ENCODE results near the gene TRIM6.
A peak's percentile ranks its signal among the peaks of the same experiment; 100 is the strongest.

Gene TRIM6, protein sequence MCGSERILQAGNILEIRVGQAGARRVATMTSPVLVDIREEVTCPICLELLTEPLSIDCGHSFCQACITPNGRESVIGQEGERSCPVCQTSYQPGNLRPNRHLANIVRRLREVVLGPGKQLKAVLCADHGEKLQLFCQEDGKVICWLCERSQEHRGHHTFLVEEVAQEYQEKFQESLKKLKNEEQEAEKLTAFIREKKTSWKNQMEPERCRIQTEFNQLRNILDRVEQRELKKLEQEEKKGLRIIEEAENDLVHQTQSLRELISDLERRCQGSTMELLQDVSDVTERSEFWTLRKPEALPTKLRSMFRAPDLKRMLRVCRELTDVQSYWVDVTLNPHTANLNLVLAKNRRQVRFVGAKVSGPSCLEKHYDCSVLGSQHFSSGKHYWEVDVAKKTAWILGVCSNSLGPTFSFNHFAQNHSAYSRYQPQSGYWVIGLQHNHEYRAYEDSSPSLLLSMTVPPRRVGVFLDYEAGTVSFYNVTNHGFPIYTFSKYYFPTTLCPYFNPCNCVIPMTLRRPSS

DNA sequence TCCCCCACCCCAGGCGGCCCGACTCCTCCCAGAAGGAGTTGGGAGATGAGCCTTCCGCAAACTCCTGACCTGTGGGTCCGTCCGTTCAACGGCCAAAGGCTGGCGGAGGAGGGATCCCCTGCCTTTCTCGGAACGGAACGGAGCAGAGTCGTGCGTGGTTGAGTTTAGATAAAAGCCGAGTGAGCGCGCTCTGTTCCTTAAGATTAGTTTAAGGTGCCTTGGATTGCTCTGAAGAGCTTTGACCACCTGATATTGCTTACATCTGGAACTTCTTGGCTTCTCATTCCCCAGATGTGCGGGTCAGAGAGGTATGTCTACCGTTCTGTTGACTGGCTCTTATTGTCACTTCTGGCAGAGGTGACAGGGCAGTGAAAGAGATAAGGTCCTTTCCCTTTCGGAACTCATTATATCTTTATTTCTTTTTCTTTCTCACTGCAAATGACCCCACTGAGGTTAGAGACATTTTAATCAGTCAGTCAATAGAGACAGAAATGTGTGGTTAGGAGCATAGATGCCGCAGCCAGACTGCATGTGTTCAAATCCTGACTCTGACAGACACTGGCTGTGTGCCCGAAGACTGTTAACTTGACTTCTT lies at the start of gene TRIM6:
TSS of gene TRIM6 (plus strand) at position 31 of the 595 bp plus-strand sequence. CDS start at position 292, 261 bp downstream.
- H3K27ac ChIP-seq = no peak within 1 kb of the TSS

DNA sequence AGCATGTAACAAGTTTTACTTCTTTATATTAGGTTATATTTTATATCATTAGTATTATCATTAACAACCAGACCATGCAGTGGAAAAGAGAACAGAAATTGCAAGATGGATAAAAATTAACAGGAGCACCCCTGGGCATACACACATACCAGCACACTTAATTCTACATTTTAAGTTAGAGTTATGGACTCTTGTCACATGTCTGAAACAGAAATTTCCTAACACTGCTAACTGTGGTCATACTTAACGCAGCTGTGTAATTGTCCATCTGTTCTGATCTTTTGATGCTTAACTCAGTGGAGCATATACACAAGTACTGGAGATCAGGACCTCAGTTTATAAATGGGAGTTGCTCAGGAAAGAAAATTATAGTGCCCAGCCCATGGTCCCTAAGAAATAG lies 48.5 kb upstream of the TRIM6 start:
- Histone ChIP-seq H3K27ac (no peak overlapping the region), H2AFZ (no peak overlapping the region), H3K36me3 (ENCODE audit: control insufficient read depth, insufficient read depth, low read length) (no peaks in the 10 kb centered on the region), H3K4me1 (no peaks in the 10 kb centered on the region), H3K4me3 (ENCODE audit: low read depth, low read length) (no peak overlapping the region), H3K9ac (no peak overlapping the region), H3K79me2 (no peaks in the 10 kb centered on the region), H3K9me3 (ENCODE audit: control insufficient read depth, low read length) (no peaks in the 10 kb centered on the region), H3K4me2 (ENCODE audit: low read length) (no peak overlapping the region), H3K27me3 (ENCODE audit: control insufficient read depth, insufficient read depth, low read length) (no peaks in the 10 kb centered on the region)
- TF ChIP-seq, protein P1, sequence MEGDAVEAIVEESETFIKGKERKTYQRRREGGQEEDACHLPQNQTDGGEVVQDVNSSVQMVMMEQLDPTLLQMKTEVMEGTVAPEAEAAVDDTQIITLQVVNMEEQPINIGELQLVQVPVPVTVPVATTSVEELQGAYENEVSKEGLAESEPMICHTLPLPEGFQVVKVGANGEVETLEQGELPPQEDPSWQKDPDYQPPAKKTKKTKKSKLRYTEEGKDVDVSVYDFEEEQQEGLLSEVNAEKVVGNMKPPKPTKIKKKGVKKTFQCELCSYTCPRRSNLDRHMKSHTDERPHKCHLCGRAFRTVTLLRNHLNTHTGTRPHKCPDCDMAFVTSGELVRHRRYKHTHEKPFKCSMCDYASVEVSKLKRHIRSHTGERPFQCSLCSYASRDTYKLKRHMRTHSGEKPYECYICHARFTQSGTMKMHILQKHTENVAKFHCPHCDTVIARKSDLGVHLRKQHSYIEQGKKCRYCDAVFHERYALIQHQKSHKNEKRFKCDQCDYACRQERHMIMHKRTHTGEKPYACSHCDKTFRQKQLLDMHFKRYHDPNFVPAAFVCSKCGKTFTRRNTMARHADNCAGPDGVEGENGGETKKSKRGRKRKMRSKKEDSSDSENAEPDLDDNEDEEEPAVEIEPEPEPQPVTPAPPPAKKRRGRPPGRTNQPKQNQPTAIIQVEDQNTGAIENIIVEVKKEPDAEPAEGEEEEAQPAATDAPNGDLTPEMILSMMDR (IDR thresholded peaks at IDR 0.05) = no peak

More for the DNA sequence above, at the start of gene TRIM6:
- Histone ChIP-seq H3K36me3 (ENCODE audit: control insufficient read depth, insufficient read depth, low read length) (no peaks in the 10 kb centered on the region), H3K4me1 (no peaks in the 10 kb centered on the region), H2AFZ (peak within 1 kb of the TSS; percentile 79), H3K4me3 (ENCODE audit: low read depth, low read length) (peak within 1 kb of the TSS; percentile 41), H3K4me2 (ENCODE audit: low read length) (peak within 1 kb of the TSS; percentile 74), H3K9me3 (ENCODE audit: control insufficient read depth, low read length) (no peaks in the 10 kb centered on the region), H3K27me3 (ENCODE audit: control insufficient read depth, insufficient read depth, low read length) (no peaks in the 10 kb centered on the region), H3K9ac (no peak within 1 kb of the TSS), H3K79me2 (no peaks in the 10 kb centered on the region)
- TF ChIP-seq, protein P1 (IDR thresholded peaks at IDR 0.05) = no peak

DNA sequence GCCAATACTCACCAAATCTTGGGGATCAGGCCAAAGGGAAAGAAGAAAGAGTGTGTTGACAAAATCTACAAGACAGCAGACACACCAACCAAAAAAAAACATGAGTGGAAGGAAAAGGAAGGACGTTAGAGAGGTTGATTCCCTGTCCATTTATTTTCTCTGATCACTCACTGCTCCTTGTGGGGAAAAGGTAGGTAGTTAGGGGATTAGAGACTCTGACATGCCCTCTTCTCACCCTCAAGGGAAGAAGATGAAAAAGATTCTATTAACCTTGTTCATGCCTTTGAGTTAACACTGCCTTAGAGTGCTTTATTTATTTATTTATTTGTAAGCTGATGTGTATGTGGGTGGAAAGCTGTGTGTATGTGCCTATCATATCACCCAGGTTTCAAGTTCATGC lies 48.0 kb upstream of the TRIM6 start, which contains the start of gene OR52H1:
TSS of gene OR52H1 (minus strand) at position 101 of the 400 bp plus-strand sequence. CDS start 3,035 bp downstream, outside the sequence.
- no peaks in the 10 kb centered on the region for H3K9me3 ChIP-seq (ENCODE audit: control insufficient read depth, low read length)
- H3K36me3 ChIP-seq (ENCODE audit: control insufficient read depth, insufficient read depth, low read length) = no peaks in the 10 kb centered on the region
- H2AFZ ChIP-seq = no peak within 1 kb of the TSS
- no peak within 1 kb of the TSS for H3K9ac ChIP-seq
- H3K4me3 ChIP-seq (ENCODE audit: low read depth, low read length) = no peak within 1 kb of the TSS
- no peaks in the 10 kb centered on the region for H3K79me2 ChIP-seq
- no peak within 1 kb of the TSS for H3K4me2 ChIP-seq (ENCODE audit: low read length)
- H3K4me1 ChIP-seq = no peaks in the 10 kb centered on the region
- no peaks in the 10 kb centered on the region for H3K27me3 ChIP-seq (ENCODE audit: control insufficient read depth, insufficient read depth, low read length)
- TF ChIP-seq, protein P1 (IDR thresholded peaks at IDR 0.05) = no peak
- no peak within 1 kb of the TSS for H3K27ac ChIP-seq

DNA sequence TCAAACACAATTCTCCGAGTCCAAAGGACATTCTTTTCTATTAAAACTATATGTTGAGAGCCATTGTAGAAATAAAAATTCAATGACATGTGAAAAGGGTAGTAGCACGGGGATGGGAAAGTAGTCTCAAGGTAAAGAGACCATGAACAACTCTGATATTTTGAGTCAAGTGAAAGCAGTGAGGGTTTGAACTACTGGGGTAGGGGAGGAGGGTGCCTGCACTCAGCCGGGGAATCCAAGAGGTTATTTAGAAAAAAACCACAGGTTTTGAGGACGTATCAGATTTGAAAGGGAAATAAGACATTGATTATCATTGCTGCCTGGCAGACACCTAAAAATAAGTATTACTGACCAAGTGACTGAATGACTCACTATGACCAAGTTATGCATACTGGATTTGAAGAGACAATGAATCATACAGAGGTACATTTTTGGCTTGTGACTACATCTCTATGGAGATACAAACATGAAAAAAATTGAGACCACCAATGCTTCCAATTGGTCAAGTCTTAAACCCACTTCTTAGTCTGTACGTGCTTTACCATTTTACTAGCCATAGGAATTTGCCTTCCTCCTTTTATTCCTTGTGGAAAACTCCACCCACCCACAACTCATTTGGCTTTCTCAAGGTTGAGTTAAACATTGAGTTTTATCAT lies 45.9 kb upstream of the TRIM6 start:
- Histone ChIP-seq H3K9me3 (ENCODE audit: control insufficient read depth, low read length) (no peaks in the 10 kb centered on the region), H3K4me2 (ENCODE audit: low read length) (no peak overlapping the region), H3K79me2 (no peaks in the 10 kb centered on the region), H3K36me3 (ENCODE audit: control insufficient read depth, insufficient read depth, low read length) (no peaks in the 10 kb centered on the region), H3K4me1 (no peaks in the 10 kb centered on the region), H2AFZ (no peak overlapping the region), H3K9ac (no peak overlapping the region), H3K27me3 (ENCODE audit: control insufficient read depth, insufficient read depth, low read length) (no peaks in the 10 kb centered on the region), H3K27ac (no peak overlapping the region), H3K4me3 (ENCODE audit: low read depth, low read length) (no peak overlapping the region)
- TF ChIP-seq, protein P1 (IDR thresholded peaks at IDR 0.05) = no peak

All from parathyroid adenoma (tissue), 2 donors.